GM18870 (cell line): Measurements from ENCODE around the gene PLSCR1.

ENCODE experiments used
- ATAC-seq: cut with Tn5 transposase; IDR thresholded peaks from one replicate; pipeline ENCODE4 v1.9.1; 2021; ENCODE audit warnings: moderate library complexity; ENCODE audit not compliant: unreplicated experiment

The PLSCR1 gene

GRCh38 chr3:146544002-146544928, at the start of gene PLSCR1:
Gene PLSCR1 (minus strand): TSS chr3:146544607. CDS start chr3:146536552, 8,055 bp downstream.
- peak; percentile 78 for ATAC-seq

DNA sequence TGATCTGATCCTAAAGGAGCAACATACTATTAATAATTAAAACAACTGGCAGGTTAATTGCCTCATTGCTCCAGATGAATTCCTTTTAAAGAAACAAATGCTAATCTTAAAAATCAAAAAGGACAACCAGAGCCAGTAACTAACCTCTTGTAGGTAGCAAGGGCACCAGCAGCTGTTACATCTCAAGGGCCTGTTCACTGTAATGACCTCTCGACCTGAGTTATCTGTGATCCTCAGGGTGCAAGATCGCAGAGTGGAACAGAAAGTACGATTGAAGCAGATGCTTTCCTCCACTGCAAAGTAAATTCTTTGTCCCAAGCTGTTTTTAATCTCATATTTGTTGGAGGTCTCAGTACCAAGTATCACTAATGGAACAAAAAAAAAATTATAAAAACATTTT, 49.4 kb upstream of the PLSCR1 start:
- no peak for ATAC-seq

DNA sequence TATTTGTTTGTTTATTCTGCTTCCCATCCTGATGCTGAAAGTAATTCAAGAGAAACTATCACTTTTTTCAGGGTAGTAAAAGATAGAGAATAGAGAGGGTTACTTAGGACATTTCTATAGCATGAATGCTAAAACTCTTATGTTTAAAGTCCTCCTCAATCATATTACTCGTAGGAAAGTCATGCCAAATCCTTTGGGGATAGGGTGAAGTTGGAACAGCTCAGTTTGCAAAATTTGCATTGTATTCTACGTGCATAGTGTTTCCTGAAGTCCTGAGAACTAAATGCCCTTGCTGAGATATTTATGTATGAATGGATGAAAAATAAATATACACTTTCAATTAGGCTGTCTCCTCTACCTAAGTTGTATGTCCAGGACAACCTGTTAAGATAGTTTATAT, 46.1 kb upstream of the PLSCR1 start:
- ATAC-seq, result no peak

DNA sequence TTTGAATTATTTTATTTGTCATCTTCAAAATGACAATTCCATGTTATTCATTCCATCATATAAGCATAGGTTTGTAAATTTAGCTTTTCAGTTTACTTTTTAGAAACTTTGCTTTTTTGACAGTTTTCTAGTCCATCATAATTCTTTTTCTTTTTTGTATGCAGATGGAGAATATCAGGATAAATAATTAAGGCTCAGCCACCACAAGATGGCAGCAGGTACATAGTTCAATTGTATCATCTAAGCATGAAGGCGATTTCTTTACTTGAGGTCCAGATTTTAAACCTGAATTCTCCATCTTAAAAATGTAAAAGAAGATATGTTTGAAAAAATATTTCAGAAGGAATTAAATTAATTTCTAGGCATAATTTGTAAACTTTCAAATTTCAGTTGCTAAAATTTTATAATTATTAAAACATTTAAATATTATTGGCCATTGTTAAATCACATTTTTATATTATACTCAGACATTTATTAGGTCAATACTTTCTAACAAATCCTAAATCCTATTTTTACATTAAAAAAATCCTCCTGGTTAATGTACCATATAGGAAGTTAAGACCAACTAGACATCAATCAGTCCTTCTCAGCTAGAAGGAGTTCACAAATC, 45.6 kb upstream of the PLSCR1 start:
- ATAC-seq, result peak; percentile 68

DNA sequence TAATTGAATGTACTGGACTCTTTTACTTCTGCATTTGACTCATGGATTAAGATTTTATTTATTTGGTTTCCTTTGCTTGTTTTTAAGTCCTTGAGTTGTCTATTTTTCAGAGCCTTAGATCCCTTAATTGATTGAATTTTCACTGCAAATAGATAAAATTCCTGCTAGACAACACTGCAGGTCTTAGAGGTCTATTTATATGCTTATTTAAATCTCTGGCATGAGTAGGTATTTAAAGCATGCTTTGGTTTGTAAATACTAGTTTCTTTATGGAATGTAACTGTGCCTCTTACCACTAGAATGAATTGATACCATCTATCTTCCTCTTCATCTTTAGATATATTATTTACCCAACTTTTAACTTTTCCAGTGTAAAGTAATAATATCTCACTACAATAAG, 40.7 kb upstream of the PLSCR1 start:
- ATAC-seq, result no peak

DNA sequence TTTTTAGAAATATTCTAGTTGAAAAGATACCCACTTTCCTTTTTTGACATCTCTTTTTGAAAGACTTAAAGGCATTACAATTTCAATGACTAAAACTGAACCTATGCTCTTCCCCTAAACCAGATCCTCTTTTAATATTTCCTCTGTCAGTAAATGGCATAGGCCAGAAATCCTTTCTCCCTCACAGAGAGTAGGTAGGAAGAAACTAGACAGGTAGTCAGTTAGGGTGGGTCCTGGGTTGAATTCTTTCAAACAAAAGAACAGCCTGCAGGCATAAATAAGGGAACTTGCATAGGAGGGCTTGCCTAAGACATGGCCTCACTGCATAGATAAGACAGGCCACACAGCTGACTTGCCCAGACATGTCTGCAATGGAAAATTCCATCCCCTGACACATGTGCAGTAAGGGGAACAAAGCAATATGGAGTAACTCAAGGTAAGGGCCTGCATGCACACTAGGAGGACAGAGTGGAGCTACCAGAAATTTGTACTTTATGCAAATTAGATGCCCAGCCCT, 37.6 kb upstream of the PLSCR1 start:
- no peak for ATAC-seq

- no peak for ATAC-seq
Measured at GRCh38 chr3:146581080-146581601, 36.7 kb upstream of the PLSCR1 start.

DNA sequence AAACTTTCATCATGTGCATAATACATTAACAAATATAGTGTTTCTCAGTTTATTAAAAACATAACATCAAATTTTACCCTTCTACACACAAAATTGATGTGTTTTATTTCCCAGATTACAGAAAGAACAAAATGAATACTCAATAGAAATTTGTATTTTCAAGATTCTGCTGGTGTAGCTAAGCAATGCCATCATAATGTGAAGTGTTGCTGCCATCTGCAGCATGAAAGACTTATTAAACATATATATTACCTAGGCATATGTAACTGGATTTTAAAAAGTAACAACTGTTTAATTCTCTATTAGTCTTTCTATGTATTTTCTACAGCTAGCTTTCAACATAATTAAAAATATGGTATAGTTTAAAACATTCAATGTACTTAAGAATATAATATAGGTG, 33.3 kb upstream of the PLSCR1 start:
- ATAC-seq, result peak; percentile 70

- no peak for ATAC-seq
Measured at GRCh38 chr3:146575636-146576035, 31.2 kb upstream of the PLSCR1 start.

DNA sequence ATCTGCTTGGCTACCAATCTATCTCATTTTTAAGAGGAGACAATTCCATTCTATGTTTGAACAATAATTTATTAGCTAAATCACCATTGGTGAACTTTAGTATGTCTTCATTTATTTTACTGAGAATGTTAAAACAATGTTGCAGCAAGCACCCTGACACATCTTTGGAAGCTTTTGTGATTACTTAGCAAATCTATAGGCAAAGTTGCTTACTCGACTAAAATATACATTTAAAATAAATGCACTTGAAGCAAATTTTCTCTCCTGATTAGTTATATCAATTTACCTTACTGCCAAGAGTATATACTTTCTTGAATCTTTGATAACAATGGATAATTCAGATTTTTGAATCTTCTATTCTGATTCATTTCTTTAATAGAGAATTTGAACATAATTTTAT, 29.8 kb upstream of the PLSCR1 start:
- no peak for ATAC-seq

DNA sequence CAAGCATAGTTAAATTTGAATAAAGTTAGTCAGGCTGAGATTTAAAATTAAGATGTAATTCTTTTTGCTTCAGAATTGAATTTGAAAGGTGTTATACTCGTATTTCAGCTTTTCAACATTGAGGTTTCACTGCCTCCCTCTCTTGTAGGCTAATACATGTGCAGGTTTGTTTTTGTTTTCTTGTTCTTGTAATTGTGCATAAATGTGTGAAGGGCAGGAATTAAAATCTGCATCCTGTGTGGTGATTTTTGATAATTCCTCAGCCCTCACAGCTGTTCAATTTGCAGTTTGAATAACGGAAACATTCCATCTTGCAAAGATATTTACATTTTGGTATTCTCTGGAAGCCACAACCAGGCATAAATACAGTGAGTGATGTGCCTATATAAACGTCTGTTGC, 24.9 kb upstream of the PLSCR1 start:
- no peak for ATAC-seq

DNA sequence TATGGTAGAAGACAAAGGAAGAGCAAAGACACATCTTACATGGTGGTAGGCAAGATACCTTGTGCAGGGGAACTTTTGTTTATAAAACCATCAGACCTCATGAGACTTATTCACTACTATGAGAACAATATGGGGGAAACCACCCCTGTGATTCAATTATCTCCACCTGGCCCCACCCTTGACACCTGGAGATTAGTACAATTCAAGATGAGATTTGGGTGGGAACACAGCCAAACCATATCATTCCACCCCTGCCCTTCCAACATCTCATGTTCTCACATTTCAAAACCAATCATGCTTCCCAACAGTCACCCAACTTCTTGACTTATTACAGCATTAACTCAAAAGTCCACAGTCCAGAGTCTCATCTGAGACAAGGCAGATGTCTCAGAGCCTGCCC, 21.7 kb upstream of the PLSCR1 start:
- ATAC-seq, result no peak

GRCh38 chr3:146561879-146562278, 17.5 kb upstream of the PLSCR1 start:
- no peak for ATAC-seq

DNA sequence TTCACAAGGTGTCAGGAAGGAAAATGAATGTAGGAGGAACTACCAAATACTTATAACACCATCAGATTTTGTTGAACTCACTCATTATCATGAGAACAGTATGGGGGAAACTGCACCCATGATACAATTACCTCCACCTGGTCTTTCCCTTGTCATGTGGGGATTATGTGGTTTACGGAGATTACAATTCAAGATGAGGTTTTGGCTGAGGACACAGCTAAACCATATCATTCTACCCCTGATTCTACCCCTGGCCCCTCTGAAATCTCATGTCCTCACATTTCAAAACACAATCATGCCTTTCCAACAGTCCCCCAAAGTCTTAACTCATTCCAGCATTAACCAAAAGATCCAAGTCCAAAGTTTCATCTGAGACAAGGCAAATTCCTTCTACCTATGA, 17.1 kb upstream of the PLSCR1 start:
- no peak for ATAC-seq

DNA sequence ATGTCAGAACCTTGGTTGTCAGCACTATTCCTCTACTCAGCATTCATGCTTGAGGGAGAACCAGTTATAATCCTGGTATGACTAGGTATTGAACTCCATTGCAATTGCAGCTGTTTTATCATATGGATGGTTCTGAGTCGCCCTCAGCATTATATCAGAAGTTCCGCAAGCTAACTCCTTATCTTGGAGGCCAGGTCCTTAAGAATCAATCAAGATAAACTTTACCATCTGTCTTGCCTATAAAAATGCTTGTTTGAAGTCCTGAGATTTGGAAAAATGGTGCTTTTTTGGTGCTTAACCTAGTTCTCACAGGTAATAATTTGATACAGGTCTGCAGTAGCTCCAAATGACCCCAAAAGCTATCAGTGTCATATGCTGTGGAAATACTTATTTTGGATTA, 16.3 kb upstream of the PLSCR1 start:
- no peak for ATAC-seq

- no peak for ATAC-seq
Measured at GRCh38 chr3:146559388-146559787, 15.0 kb upstream of the PLSCR1 start.

DNA sequence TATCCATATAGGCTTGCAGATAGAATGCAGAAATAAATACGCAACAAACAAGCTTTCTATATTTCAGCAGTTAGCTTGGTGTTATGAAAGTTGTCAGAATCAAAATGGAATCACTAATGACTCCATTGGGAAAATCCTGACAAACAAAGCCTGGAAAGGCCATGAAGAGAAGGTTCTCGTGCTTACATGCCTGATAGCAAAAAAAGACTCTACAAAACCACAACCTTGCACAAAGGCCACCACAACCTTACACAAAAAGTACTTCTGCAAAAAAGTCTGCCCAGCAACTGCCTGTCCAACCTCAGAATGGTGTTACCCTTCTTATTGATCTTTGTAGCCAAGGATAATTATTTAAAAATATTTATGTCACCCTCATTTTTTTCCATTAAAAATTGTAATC, 14.4 kb upstream of the PLSCR1 start:
- ATAC-seq, result no peak

- no peak for ATAC-seq
Measured at GRCh38 chr3:146557745-146558144, 13.3 kb upstream of the PLSCR1 start.

- no peak for ATAC-seq
Measured at GRCh38 chr3:146555311-146555710, 10.9 kb upstream of the PLSCR1 start.

- ATAC-seq, result peak; percentile 34
Measured at GRCh38 chr3:146554151-146554760, 9.8 kb upstream of the PLSCR1 start.

GRCh38 chr3:146550743-146551510, 6.5 kb upstream of the PLSCR1 start:
- peak; percentile 94 for ATAC-seq
